ENCODE data around the gene GNPTG. TPM values are rescaled to one million over a fixed set of nuclear protein-coding genes. Genes with fewer than 3 reads are reported as not detected.

GNPTG gene
- polyA plus RNA-seq, 3 donors from 2014 or later: 44.3 to 76.5 (median 64.1) TPM

GRCh38 chr16:1371054-1371978 lies 19.6 kb downstream of the GNPTG start:
- H3K9me3 Mint-ChIP-seq: no peaks in the 10 kb centered on the region
- no peak overlapping the region for H3K4me3 Mint-ChIP-seq
- peaks cover under 1 to 2% (median 2%) of the 10 kb centered on the region in 3 donors for H3K27me3 Mint-ChIP-seq (ENCODE audit: low read depth in 3 of 3)
- no peak overlapping the region for H3K27ac Mint-ChIP-seq
- no peak for DNase-seq
- peaks cover 0 to under 1% of the 10 kb centered on the region in 2 donors for H3K4me1 Mint-ChIP-seq
- no peaks in the 10 kb centered on the region for H3K36me3 Mint-ChIP-seq

- peaks cover 0 to 3% of the 10 kb centered on the region in 2 donors for H3K4me1 Mint-ChIP-seq
- no peaks in the 10 kb centered on the region for H3K9me3 Mint-ChIP-seq
- H3K4me3 Mint-ChIP-seq: no peak overlapping the region
- no peak overlapping the region for H3K27ac Mint-ChIP-seq
- no peaks in the 10 kb centered on the region for H3K36me3 Mint-ChIP-seq
- DNase-seq: no peak
- H3K27me3 Mint-ChIP-seq (ENCODE audit: low read depth in 3 of 3): peaks cover 2 to 4% (median 2%) of the 10 kb centered on the region in 3 donors
These were observed 20.7 kb downstream of the GNPTG start for GRCh38 chr16:1372292-1372950.

- Mint-ChIP-seq H3K9me3 (no peaks in the 10 kb centered on the region), H3K4me3 (no peak overlapping the region), H3K27me3 (ENCODE audit: low read depth in 3 of 3) (peaks cover 1 to 8% (median 4%) of the 10 kb centered on the region in 3 donors), H3K27ac (no peak overlapping the region), H3K36me3 (no peaks in the 10 kb centered on the region), H3K4me1 (peaks cover 9 to 17% of the 10 kb centered on the region in 2 donors)
- no peak for DNase-seq
These were observed 22.9 kb downstream of the GNPTG start for GRCh38 chr16:1374418-1375297.

- Mint-ChIP-seq H3K9me3 (peaks cover 0 to 2% (median 0%) of the 10 kb centered on the region in 6 donors), H3K36me3 (no peaks in the 10 kb centered on the region), H3K27me3 (ENCODE audit: low read depth in 3 of 3) (peaks cover 2 to 10% (median 8%) of the 10 kb centered on the region in 3 donors), H3K27ac (no peak overlapping the region), H3K4me3 (no peak overlapping the region), H3K4me1 (peaks cover 14 to 21% of the 10 kb centered on the region in 2 donors)
- no peak for DNase-seq
These were observed 23.5 kb downstream of the GNPTG start for GRCh38 chr16:1375298-1375640.

- no peak overlapping the region for H3K4me3 Mint-ChIP-seq
- peaks cover 0 to 2% (median 0%) of the 10 kb centered on the region in 6 donors for H3K9me3 Mint-ChIP-seq
- H3K36me3 Mint-ChIP-seq: no peaks in the 10 kb centered on the region
- H3K27ac Mint-ChIP-seq: no peak overlapping the region
- H3K4me1 Mint-ChIP-seq: peaks cover 15 to 22% of the 10 kb centered on the region in 2 donors
- no peak for DNase-seq
- peaks cover 2 to 10% (median 9%) of the 10 kb centered on the region in 3 donors for H3K27me3 Mint-ChIP-seq (ENCODE audit: low read depth in 3 of 3)
These were observed 24.1 kb downstream of the GNPTG start for GRCh38 chr16:1375741-1376410.

GRCh38 chr16:1377406-1378010 lies 25.8 kb downstream of the GNPTG start:
- Mint-ChIP-seq H3K27ac (peak overlapping the region in 1 of 6 donors; percentile 31), H3K4me1 (peaks cover 15 to 22% of the 10 kb centered on the region in 2 donors), H3K4me3 (peak overlapping the region in 1 of 5 donors; percentile 68), H3K36me3 (no peaks in the 10 kb centered on the region), H3K27me3 (ENCODE audit: low read depth in 3 of 3) (peaks cover 2 to 9% (median 9%) of the 10 kb centered on the region in 3 donors), H3K9me3 (peaks cover 0 to 2% (median 0%) of the 10 kb centered on the region in 6 donors)
- DNase-seq: no peak

GRCh38 chr16:1378087-1378803 lies 26.5 kb downstream of the GNPTG start:
- Mint-ChIP-seq H3K27me3 (ENCODE audit: low read depth in 3 of 3) (peaks cover 2 to 9% (median 9%) of the 10 kb centered on the region in 3 donors), H3K27ac (peak overlapping the region in 3 of 6 donors; percentile 31 to 91 (median 57)), H3K36me3 (no peaks in the 10 kb centered on the region), H3K9me3 (peaks cover 0 to 2% (median 0%) of the 10 kb centered on the region in 6 donors), H3K4me1 (peaks cover 15 to 22% of the 10 kb centered on the region in 2 donors), H3K4me3 (peak overlapping the region; percentile 52 to 73 (median 66))
- no peak for DNase-seq

- peak overlapping the region in 5 of 6 donors; percentile 57 to 91 (median 62) for H3K27ac Mint-ChIP-seq
- H3K27me3 Mint-ChIP-seq (ENCODE audit: low read depth in 3 of 3): peaks cover 2 to 9% (median 9%) of the 10 kb centered on the region in 3 donors
- peaks cover 0 to 2% (median 0%) of the 10 kb centered on the region in 6 donors for H3K9me3 Mint-ChIP-seq
- H3K36me3 Mint-ChIP-seq: no peaks in the 10 kb centered on the region
- peak overlapping the region; percentile 52 to 73 (median 66) for H3K4me3 Mint-ChIP-seq
- H3K4me1 Mint-ChIP-seq: peaks cover 15 to 22% of the 10 kb centered on the region in 2 donors
- DNase-seq: peak; percentile 55 to 64 (median 61)
These were observed 27.1 kb downstream of the GNPTG start for GRCh38 chr16:1378804-1379303.

GRCh38 chr16:1379304-1380076 lies 27.8 kb downstream of the GNPTG start:
- H3K4me3 Mint-ChIP-seq: peak overlapping the region; percentile 74 to 82 (median 76)
- peak overlapping the region in 2 of 6 donors; percentile 71 to 72 for H3K27ac Mint-ChIP-seq
- H3K4me1 Mint-ChIP-seq: peaks cover 15 to 22% of the 10 kb centered on the region in 2 donors
- H3K9me3 Mint-ChIP-seq: peaks cover 0 to 2% (median 0%) of the 10 kb centered on the region in 6 donors
- H3K27me3 Mint-ChIP-seq (ENCODE audit: low read depth in 3 of 3): peaks cover 2 to 9% (median 9%) of the 10 kb centered on the region in 3 donors
- H3K36me3 Mint-ChIP-seq: no peaks in the 10 kb centered on the region
- peak; percentile 57 to 59 (median 59) for DNase-seq

GRCh38 chr16:1380195-1380594 lies 28.5 kb downstream of the GNPTG start:
- H3K4me3 Mint-ChIP-seq: peak overlapping the region; percentile 74 to 82 (median 76)
- peak overlapping the region in 2 of 6 donors; percentile 71 to 72 for H3K27ac Mint-ChIP-seq
- peaks cover 2 to 9% (median 9%) of the 10 kb centered on the region in 3 donors for H3K27me3 Mint-ChIP-seq (ENCODE audit: low read depth in 3 of 3)
- DNase-seq: no peak
- peaks cover 15 to 22% of the 10 kb centered on the region in 2 donors for H3K4me1 Mint-ChIP-seq
- no peaks in the 10 kb centered on the region for H3K36me3 Mint-ChIP-seq
- peaks cover 0 to 2% (median 0%) of the 10 kb centered on the region in 6 donors for H3K9me3 Mint-ChIP-seq

All from immature natural killer cell (primary cell).